H1 (cell line): ENCODE data around the gene TFR2. TPM values are rescaled to one million over a fixed set of nuclear protein-coding genes. Genes with fewer than 3 reads are reported as not detected.

Experiments
- CTCF ChIA-PET: fragments of 300-600 bp; sonication (Branson Sonifier 250); formaldehyde crosslinking; loops from one replicate; lab custom pipeline; 2021; ENCODE audit not compliant: partially characterized antibody; lab: Charles Lee
- POLR2A ChIA-PET: fragments of 300-600 bp; sonication (Branson Sonifier 250); formaldehyde crosslinking; loops from one replicate; lab custom pipeline; 2021; ENCODE audit warnings: inconsistent platforms; ENCODE audit not compliant: partially characterized antibody; lab: Charles Lee
- DNase-seq, 2 experiments: peaks; one replicate each; pipeline versions ENCODE4 v3.0.0 to v3.0.0-alpha.2; 2010 to 2022; ENCODE audit warnings: low spot score in 2 of 2, low read depth in 1 of 2, mixed read lengths in 1 of 2
- FAIRE-seq: peaks from 2 replicates; lab custom pipeline; 2011; peaks lifted over from hg19 to GRCh38; lab: Jason Lieb, UNC
- H2AFZ ChIP-seq: 2 replicates; pipeline ENCODE4 v1.8.1; 2012; ENCODE audit warnings: low read length, inconsistent platforms
- H2AK5ac ChIP-seq: 2 replicates; pipeline ENCODE4 v1.6.1; 2013; ENCODE audit warnings: low read depth, low read length
- H2BK120ac ChIP-seq: replicated peaks from 2 replicates; pipeline ENCODE3; 2013; ENCODE audit warnings: low read depth, low read length, inconsistent platforms
- H2BK12ac ChIP-seq: 2 replicates; pipeline ENCODE4 v1.6.1; 2013; ENCODE audit warnings: low read depth, low read length
- H2BK15ac ChIP-seq: 2 replicates; pipeline ENCODE4 v1.6.1; 2013; ENCODE audit warnings: low read length
- H2BK20ac ChIP-seq: 2 replicates; pipeline ENCODE4 v1.6.1; 2013; ENCODE audit warnings: low read length
- H2BK5ac ChIP-seq: 2 replicates; pipeline ENCODE4 v1.6.1; 2013; ENCODE audit warnings: low read depth, low read length
- H3K14ac ChIP-seq: 2 replicates; pipeline ENCODE4 v1.6.1; 2013; ENCODE audit warnings: inconsistent platforms; ENCODE audit not compliant: insufficient read length
- H3K18ac ChIP-seq: 2 replicates; pipeline ENCODE4 v1.6.1; 2013; ENCODE audit warnings: low read length; ENCODE audit errors: extremely low read depth
- H3K23ac ChIP-seq: 2 replicates; pipeline ENCODE4 v1.6.1; 2013; ENCODE audit warnings: inconsistent platforms; ENCODE audit not compliant: insufficient read length
- H3K23me2 ChIP-seq: 2 replicates; pipeline ENCODE4 v1.6.1; 2013; ENCODE audit warnings: low read depth, low read length
- H3K27ac ChIP-seq: 2 replicates; pipeline ENCODE4 v1.6.1; 2011; ENCODE audit warnings: low read depth, low read length, inconsistent platforms
- H3K27me3 ChIP-seq, 4 experiments: replicated peaks in 1 of 4; 1 replicate in 1 of 4; 2 replicates in 3 of 4; pipeline versions ENCODE4 v1.6.1 to v1.8.1; 2011 to 2013; ENCODE audit warnings: low read length in 3 of 4, mild to moderate bottlenecking in 3 of 4, inconsistent platforms in 2 of 4, mixed read lengths in 2 of 4, moderate library complexity in 1 of 4; ENCODE audit not compliant: control insufficient read depth in 3 of 4, insufficient read depth in 3 of 4; ENCODE audit errors: extremely low read depth in 1 of 4
- H3K36me3 ChIP-seq, 4 experiments: 2 replicates each; pipeline versions ENCODE4 v1.6.1 to v1.8.1; 2011 to 2013; ENCODE audit warnings: mild to moderate bottlenecking in 4 of 4, low read length in 3 of 4, moderate library complexity in 2 of 4, control low read depth in 1 of 4, inconsistent platforms in 1 of 4; ENCODE audit not compliant: insufficient read depth in 4 of 4, control insufficient read depth in 2 of 4
- H3K4ac ChIP-seq: replicated peaks from 2 replicates; pipeline ENCODE3; 2013; ENCODE audit warnings: low read length, low read depth, mixed read lengths, inconsistent platforms; ENCODE audit not compliant: insufficient read length
- H3K4me1 ChIP-seq, 4 experiments: replicated peaks in 1 of 4; 1 replicate in 1 of 4; 2 replicates in 3 of 4; pipeline versions ENCODE4 v1.6.1 to v1.8.1; 2011 to 2013; ENCODE audit warnings: low read length in 3 of 4, inconsistent platforms in 2 of 4, mixed read lengths in 1 of 4; ENCODE audit not compliant: insufficient read depth in 4 of 4, control insufficient read depth in 3 of 4
- H3K4me2 ChIP-seq, 2 experiments: 2 replicates each; pipeline versions ENCODE4 v1.6.1 to v1.8.1; 2011 to 2013; ENCODE audit warnings: low read depth in 2 of 2, low read length in 2 of 2, control low read depth in 1 of 2, inconsistent platforms in 1 of 2, mild to moderate bottlenecking in 1 of 2; ENCODE audit not compliant: insufficient read depth in 1 of 2
- H3K4me3 ChIP-seq, 4 experiments: fragments of 200-600, 300-600 bp in 1 of 4; sonication (generic), shearing (Covaris generic), sonication (Bioruptor Twin) in 1 of 4; 2 replicates each; pipeline versions ENCODE4 v1.5.1 to v1.8.1; 2011 to 2016; ENCODE audit warnings: low read length in 4 of 4, low read depth in 3 of 4, control low read depth in 2 of 4, inconsistent platforms in 2 of 4, mild to moderate bottlenecking in 2 of 4, mixed read lengths in 1 of 4, moderate library complexity in 1 of 4; ENCODE audit not compliant: insufficient read depth in 2 of 4; ENCODE audit errors: extremely low read depth in 1 of 4
- H3K56ac ChIP-seq: replicated peaks from 2 replicates; pipeline ENCODE3; 2013; ENCODE audit warnings: low read depth, mild to moderate bottlenecking, mixed read lengths, low read length, inconsistent platforms; ENCODE audit not compliant: insufficient read length
- H3K79me1 ChIP-seq: 2 replicates; pipeline ENCODE4 v1.6.1; 2013; ENCODE audit warnings: low read depth, low read length, control low read depth
- H3K79me2 ChIP-seq, 2 experiments: 2 replicates each; pipeline versions ENCODE4 v1.6.1 to v1.8.1; 2012 to 2013; ENCODE audit warnings: low read length in 2 of 2, mild to moderate bottlenecking in 2 of 2, inconsistent platforms in 1 of 2; ENCODE audit not compliant: insufficient read depth in 2 of 2, control insufficient read depth in 1 of 2
- H3K9ac ChIP-seq, 4 experiments: replicated peaks in 1 of 4; 1 replicate in 1 of 4; 2 replicates in 3 of 4; pipeline versions ENCODE4 v1.6.1 to v1.8.1; 2011 to 2013; ENCODE audit warnings: low read depth in 3 of 4, low read length in 3 of 4, control low read depth in 2 of 4, mild to moderate bottlenecking in 2 of 4, moderate library complexity in 2 of 4, inconsistent platforms in 1 of 4; ENCODE audit errors: extremely low read depth in 1 of 4
- H3K9me3 ChIP-seq, 2 experiments: 2 replicates each; pipeline versions ENCODE4 v1.6.1 to v1.8.1; 2012 to 2013; ENCODE audit warnings: mild to moderate bottlenecking in 2 of 2, moderate library complexity in 2 of 2, control low read depth in 1 of 2, inconsistent platforms in 1 of 2, low read depth in 1 of 2, low read length in 1 of 2, mixed read lengths in 1 of 2; ENCODE audit not compliant: insufficient read depth in 2 of 2
- H4K20me1 ChIP-seq, 2 experiments: replicated peaks in 1 of 2; 2 replicates each; pipeline versions ENCODE3 to v1.8.1; 2011 to 2013; ENCODE audit warnings: inconsistent platforms in 2 of 2, low read length in 2 of 2, mild to moderate bottlenecking in 1 of 2; ENCODE audit not compliant: insufficient read depth in 2 of 2, control insufficient read depth in 1 of 2
- H4K5ac ChIP-seq: 2 replicates; pipeline ENCODE4 v1.6.1; 2013; ENCODE audit warnings: low read length, low read depth, mixed read lengths, inconsistent platforms; ENCODE audit not compliant: insufficient read length
- H4K8ac ChIP-seq: 2 replicates; pipeline ENCODE4 v1.8.0; 2013; ENCODE audit warnings: mild to moderate bottlenecking, moderate library complexity, low read length, inconsistent platforms; ENCODE audit not compliant: insufficient read depth; ENCODE audit errors: extremely low read depth
- H4K91ac ChIP-seq: replicated peaks from 2 replicates; pipeline ENCODE3; 2013; ENCODE audit warnings: low read length, mixed read lengths, inconsistent platforms; ENCODE audit not compliant: insufficient read length
- BACH1 ChIP-seq: IDR thresholded peaks from 2 replicates; pipeline ENCODE4 v1.6.1; 2012; ENCODE audit warnings: low read length, improper control_type of control experiment
- BRCA1 ChIP-seq: IDR thresholded peaks from 2 replicates; pipeline ENCODE4 v1.6.1; 2012; ENCODE audit warnings: low read depth, low read length, improper control_type of control experiment
- CBX5 ChIP-seq: fragments of 300-800, 300-1000 bp; sonication (generic); IDR thresholded peaks from 2 replicates; pipeline ENCODE4 v1.7.1; 2016; ENCODE audit warnings: antibody characterized with exemption, low read length, low read depth
- CEBPB ChIP-seq: IDR thresholded peaks from 2 replicates; pipeline ENCODE4 v1.6.1; 2012; ENCODE audit warnings: low read depth, low read length
- EGR1 ChIP-seq: IDR thresholded peaks from 2 replicates; pipeline ENCODE4 v1.6.1; 2011; ENCODE audit warnings: low read depth, low read length, borderline replicate concordance
- EP300 ChIP-seq, 2 experiments: IDR thresholded peaks; 1 replicate in 1 of 2; 2 replicates in 1 of 2; pipeline ENCODE4 v1.6.1; 2011 to 2012; ENCODE audit warnings: low read depth in 2 of 2, low read length in 2 of 2, mild to moderate bottlenecking in 2 of 2, borderline replicate concordance in 1 of 2, inconsistent platforms in 1 of 2, moderate library complexity in 1 of 2
- KDM5A ChIP-seq: fragments of 200-600 bp; IDR thresholded peaks from 2 replicates; pipeline ENCODE4 v1.7.1; 2012; ENCODE audit warnings: mild to moderate bottlenecking, low read length, inconsistent platforms, mixed read lengths
- POU5F1 ChIP-seq: IDR thresholded peaks from 2 replicates; pipeline ENCODE4 v1.6.1; 2011; ENCODE audit warnings: low read depth, mild to moderate bottlenecking, low read length, moderate library complexity
- SIRT6 ChIP-seq: IDR thresholded peaks from one replicate; pipeline ENCODE4 v1.7.1; 2012; ENCODE audit warnings: low read length, inconsistent platforms
- SIX5 ChIP-seq: IDR thresholded peaks from 2 replicates; pipeline ENCODE4 v1.6.1; 2011; ENCODE audit warnings: mild to moderate bottlenecking, low read depth, low read length
- SP1 ChIP-seq: IDR thresholded peaks from 2 replicates; pipeline ENCODE4 v1.6.1; 2011; ENCODE audit warnings: low read depth, low read length
- SP4 ChIP-seq: IDR thresholded peaks from 2 replicates; pipeline ENCODE4 v1.6.1; 2012; ENCODE audit warnings: low read length, inconsistent platforms
- TBP ChIP-seq: IDR thresholded peaks from 2 replicates; pipeline ENCODE4 v1.6.1; 2011; ENCODE audit warnings: low read depth, low read length, improper control_type of control experiment
- WGBS, 2 experiments: shearing (Covaris generic) in 1 of 2; methylation state at CpG; one replicate each; pipeline versions ENCODE4 v1.1.6 to v1.1.7; 2013 to 2015; ENCODE audit warnings: low lambda C conversion rate in 2 of 2, mixed read lengths in 2 of 2, inconsistent platforms in 1 of 2, low coverage in 1 of 2, missing lambda C conversion rate in 1 of 2; ENCODE audit not compliant: insufficient replicate concordance in 2 of 2, insufficient coverage in 1 of 2, insufficient read length in 1 of 2; ENCODE audit errors: extremely low coverage in 1 of 2, missing lambda C conversion rate in 1 of 2; 5-methylcytosine and 5-hydroxymethylcytosine counted together
- polyA plus RNA-seq, 7 experiments: library from polyadenylated mRNA; depleted of rRNA in 3 of 7; stranded (reverse) in 5 of 7; unstranded in 2 of 7; fragments of >200 nt in 5 of 7; fragments of 200-250 nt in 2 of 7; gene quantifications; 1 replicate in 5 of 7; 2 replicates in 1 of 7; 4 replicates in 1 of 7; pipeline versions ENCODE4 v1.2.1 to v1.2.3, GENCODE V29; 2011 to 2013; ENCODE audit warnings: missing spikeins in 2 of 7, mixed read lengths in 2 of 7
- total RNA-seq: library from RNA; stranded (reverse); fragmentation: NEBNext Ultra II Directional; extraction: Animal tissue kit (Norgen Biotek cat#: 25700); gene quantifications from 2 replicates; pipeline ENCODE4 v1.2.1, GENCODE V29; 2021

TFR2 gene
- total and polyA plus RNA-seq, 2 of the 8 experiments (the other 6 are each of a cell fraction or from before 2014, with no cell fraction given): 4.6 to 5.7 TPM

DNA sequence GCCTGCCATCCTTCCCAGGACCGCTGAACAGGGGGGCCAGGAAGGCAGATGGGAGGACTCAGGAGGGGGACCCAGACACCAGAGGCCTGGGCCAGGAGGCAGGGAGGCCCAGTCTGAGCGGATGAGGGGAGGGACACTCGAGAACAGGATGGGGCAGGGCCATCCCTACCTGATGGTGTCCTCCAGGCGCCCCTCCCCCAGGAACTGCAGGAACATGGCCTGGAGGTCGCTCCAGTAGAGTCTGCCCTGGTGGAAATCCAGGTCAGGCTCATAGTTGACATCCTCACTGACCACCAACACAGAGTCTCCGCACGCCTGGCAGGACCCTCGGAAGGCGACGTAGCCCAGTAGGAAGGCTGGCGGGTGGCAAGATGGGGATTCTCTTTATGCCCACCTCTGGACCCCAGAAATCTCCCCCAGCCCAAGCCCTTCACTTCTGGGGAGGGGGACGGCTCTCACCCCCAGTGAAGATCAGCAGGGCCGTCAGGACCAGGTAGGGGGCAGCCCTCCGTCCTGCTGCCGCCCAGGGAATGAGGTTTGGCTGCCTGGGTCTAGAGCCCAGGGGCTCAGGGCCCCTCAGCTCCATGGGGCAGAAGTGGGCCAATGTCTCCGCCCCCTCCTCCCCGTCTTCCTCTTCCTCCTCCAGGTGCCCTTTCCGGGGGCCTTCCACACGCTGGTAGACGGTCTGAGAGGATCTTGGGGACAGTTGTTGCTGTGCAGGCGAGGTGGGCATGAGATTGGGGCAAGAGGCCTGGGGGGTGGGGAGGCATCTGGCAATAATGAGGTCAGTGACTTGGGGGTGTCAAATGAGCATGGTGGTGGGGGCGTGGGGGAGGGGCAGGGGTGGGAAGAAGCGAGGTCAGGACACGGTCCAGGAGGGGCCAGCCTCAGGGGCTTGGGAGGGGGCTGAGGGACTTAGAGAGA, 573 bp downstream of the TFR2 start:
- Histone ChIP-seq H4K8ac (no peak overlapping the region), H4K91ac (no peak overlapping the region), H3K56ac (no peak overlapping the region), H3K4me1 (peaks cover 0 to 25% (median 16%) of the 10 kb centered on the region in 4 experiments; a peak in 6 of 7 replicates), H2BK20ac (no peak overlapping the region), H3K27me3 (no peaks in the 10 kb centered on the region), H3K27ac (no peak overlapping the region), H3K23me2 (peaks cover 2% of the 10 kb centered on the region; the same call in 1 of the 2 replicates), H2BK12ac (peak overlapping the region; percentile 50; the same call in 1 of the 2 replicates), H3K18ac (no peak overlapping the region; the same call in 1 of the 2 replicates), H2AK5ac (no peak overlapping the region; the same call in 1 of the 2 replicates), H3K36me3 (no peaks in the 10 kb centered on the region), H2BK120ac (no peak overlapping the region), H3K9me3 (no peaks in the 10 kb centered on the region), H2AFZ (no peak overlapping the region), H3K79me2 (no peaks in the 10 kb centered on the region), H2BK5ac (0 out of 2 replicates have a peak overlapping the region, but pooled peaks have one; percentile 24), H2BK15ac (no peak overlapping the region), H3K79me1 (no peaks in the 10 kb centered on the region; the same call in 1 of the 2 replicates), H4K5ac (no peak overlapping the region), H3K4me2 (no peak overlapping the region), H3K14ac (no peak overlapping the region), H4K20me1 (no peaks in the 10 kb centered on the region), H3K4me3 (no peak overlapping the region), H3K9ac (no peak overlapping the region), H3K4ac (no peak overlapping the region), H3K23ac (no peak overlapping the region)
- 90% methylated on average over 18 of the region's 24 CpGs; no CpG with 5 or more reads in 1 of the 2 experiments for WGBS, 2 experiments
- DNase-seq (no peak), FAIRE-seq (no peak)
- ChIA-PET CTCF (interaction anchor here (0.6 to 3.9 kb wide), 8 partner anchors 11 to 725 kb away, joined by 3 to 28 read pairs (median 3); partner anchors contain the start of genes MOSPD3 and SRRT), POLR2A (interaction anchor here (0.7 to 1.8 kb wide), 4 partner anchors 8 to 14 kb away, joined by 3 to 4 read pairs (median 4); no protein-coding TSS in a partner anchor)
- TF ChIP-seq EGR1: no peak
- no peak for TF ChIP-seq SIRT6
- no peak for TF ChIP-seq BRCA1
- no peak for TF ChIP-seq TBP
- TF ChIP-seq EP300 (IDR thresholded peaks at IDR 0.05; ENCODE audit: borderline replicate concordance in 1 of 2, low read depth in 2 of 2, low read length in 2 of 2): no peak
- TF ChIP-seq SIX5: no peak
- TF ChIP-seq CEBPB: no peak
- TF ChIP-seq BACH1: no peak
- no peak for TF ChIP-seq SP1
- TF ChIP-seq SP4: no peak
- TF ChIP-seq CBX5: no peak
- no peak for TF ChIP-seq KDM5A
- TF ChIP-seq POU5F1: no peak
